HFFc6 (cell line): ENCODE measurements around the gene DCAF7. TPM values are rescaled to one million over a fixed set of nuclear protein-coding genes. Genes with fewer than 3 reads are reported as not detected.

Experiments used
- DNase-seq: peaks from one replicate; pipeline ENCODE4 v3.0.0-alpha.2; 2018
- H3K27ac Mint-ChIP-seq: 2 replicates; pipeline ENCODE4 v1.8.0; 2020; ENCODE audit warnings: mild to moderate bottlenecking, mixed read lengths
- H3K27me3 Mint-ChIP-seq: 2 replicates; pipeline ENCODE4 v1.8.0; 2021; ENCODE audit warnings: mild to moderate bottlenecking, moderate library complexity, mixed read lengths; ENCODE audit not compliant: insufficient read depth
- H3K36me3 Mint-ChIP-seq: 2 replicates; pipeline ENCODE4 v1.8.0; 2021; ENCODE audit warnings: low read depth, mixed read lengths
- H3K4me1 Mint-ChIP-seq: 2 replicates; pipeline ENCODE4 v1.8.0; 2020; ENCODE audit warnings: low read depth, mixed read lengths
- H3K4me3 Mint-ChIP-seq: 2 replicates; pipeline ENCODE4 v1.8.0; 2020; ENCODE audit warnings: mild to moderate bottlenecking, moderate library complexity, mixed read lengths
- H3K9me3 Mint-ChIP-seq: 2 replicates; pipeline ENCODE4 v1.8.0; 2020; ENCODE audit warnings: mild to moderate bottlenecking, mixed read lengths
- total RNA-seq, 6 experiments: library from RNA; stranded (reverse); fragmentation: NEBNext Ultra II Directional; extraction: Animal tissue kit (Norgen Biotek cat#: 25700); gene quantifications; 2 replicates in 1 of 6; 3 replicates in 5 of 6; pipeline ENCODE4 v1.2.3, GENCODE V29; 2021
- TF ChIP-seq, protein P1 (sequence below): fragments of 200-600 bp; sonication (generic); IDR thresholded peaks from 2 replicates; pipeline ENCODE4 v1.5.0; 2021; ENCODE audit warnings: antibody characterized with exemption, mild to moderate bottlenecking

Gene DCAF7
- total RNA-seq, 6 experiments from 2014 or later = 58.6 to 67.0 (median 63.3) TPM

DNA sequence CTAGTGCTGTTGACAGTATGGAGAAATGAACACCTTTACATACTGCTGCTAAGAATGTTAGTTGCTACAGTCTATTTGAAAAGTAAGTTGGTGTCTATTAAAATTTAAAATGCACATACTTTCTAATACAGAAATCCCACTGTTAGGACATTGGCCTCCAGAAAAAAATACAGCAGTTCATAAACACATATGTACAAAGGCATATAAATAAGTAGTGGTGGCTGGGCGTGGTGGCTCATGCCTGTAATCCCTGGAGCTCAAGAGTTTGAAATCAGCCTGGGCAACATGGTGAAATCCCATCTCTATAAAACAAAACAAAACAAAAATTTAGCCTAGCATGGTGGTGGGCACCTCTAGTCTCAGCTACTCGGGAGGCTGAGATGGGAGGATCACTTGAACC lies 13.1 kb downstream of the DCAF7 start:
- H3K27me3 Mint-ChIP-seq = no peaks in the 10 kb centered on the region; the same call in 1 of the 2 replicates
- peaks cover under 1% of the 10 kb centered on the region; the same call in 1 of the 2 replicates for H3K4me1 Mint-ChIP-seq
- H3K4me3 Mint-ChIP-seq = no peak overlapping the region
- no peaks in the 10 kb centered on the region for H3K9me3 Mint-ChIP-seq
- no peak for DNase-seq
- TF ChIP-seq, protein P1, sequence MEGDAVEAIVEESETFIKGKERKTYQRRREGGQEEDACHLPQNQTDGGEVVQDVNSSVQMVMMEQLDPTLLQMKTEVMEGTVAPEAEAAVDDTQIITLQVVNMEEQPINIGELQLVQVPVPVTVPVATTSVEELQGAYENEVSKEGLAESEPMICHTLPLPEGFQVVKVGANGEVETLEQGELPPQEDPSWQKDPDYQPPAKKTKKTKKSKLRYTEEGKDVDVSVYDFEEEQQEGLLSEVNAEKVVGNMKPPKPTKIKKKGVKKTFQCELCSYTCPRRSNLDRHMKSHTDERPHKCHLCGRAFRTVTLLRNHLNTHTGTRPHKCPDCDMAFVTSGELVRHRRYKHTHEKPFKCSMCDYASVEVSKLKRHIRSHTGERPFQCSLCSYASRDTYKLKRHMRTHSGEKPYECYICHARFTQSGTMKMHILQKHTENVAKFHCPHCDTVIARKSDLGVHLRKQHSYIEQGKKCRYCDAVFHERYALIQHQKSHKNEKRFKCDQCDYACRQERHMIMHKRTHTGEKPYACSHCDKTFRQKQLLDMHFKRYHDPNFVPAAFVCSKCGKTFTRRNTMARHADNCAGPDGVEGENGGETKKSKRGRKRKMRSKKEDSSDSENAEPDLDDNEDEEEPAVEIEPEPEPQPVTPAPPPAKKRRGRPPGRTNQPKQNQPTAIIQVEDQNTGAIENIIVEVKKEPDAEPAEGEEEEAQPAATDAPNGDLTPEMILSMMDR = no peak
- H3K36me3 Mint-ChIP-seq = no peaks in the 10 kb centered on the region
- no peak overlapping the region for H3K27ac Mint-ChIP-seq

DNA sequence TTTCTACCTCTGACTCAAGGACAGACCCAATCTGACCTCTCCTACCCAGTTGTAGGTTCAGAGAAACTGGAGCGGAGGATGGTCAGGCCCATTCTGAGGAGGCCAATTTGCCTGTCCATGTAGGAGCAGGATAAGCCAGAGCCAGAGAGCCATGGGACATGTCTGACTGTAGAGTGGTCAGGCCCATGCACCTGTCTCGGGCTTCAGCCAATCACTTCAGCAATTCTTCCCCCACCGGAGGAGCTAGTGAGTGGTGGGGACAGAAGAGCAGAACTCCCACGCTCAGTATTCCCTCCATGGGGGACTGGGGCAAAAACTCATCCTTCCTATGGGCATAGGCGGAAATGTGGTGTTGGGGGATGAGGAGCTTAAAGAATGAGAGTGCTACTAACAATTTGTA lies 14.3 kb downstream of the DCAF7 start:
- H3K36me3 Mint-ChIP-seq = no peaks in the 10 kb centered on the region
- H3K27me3 Mint-ChIP-seq = no peaks in the 10 kb centered on the region; the same call in 1 of the 2 replicates
- TF ChIP-seq, protein P1 = no peak
- H3K4me1 Mint-ChIP-seq = peaks cover 8% of the 10 kb centered on the region; the same call in 1 of the 2 replicates
- H3K27ac Mint-ChIP-seq = no peak overlapping the region
- H3K4me3 Mint-ChIP-seq = no peak overlapping the region
- no peaks in the 10 kb centered on the region for H3K9me3 Mint-ChIP-seq
- no peak for DNase-seq

DNA sequence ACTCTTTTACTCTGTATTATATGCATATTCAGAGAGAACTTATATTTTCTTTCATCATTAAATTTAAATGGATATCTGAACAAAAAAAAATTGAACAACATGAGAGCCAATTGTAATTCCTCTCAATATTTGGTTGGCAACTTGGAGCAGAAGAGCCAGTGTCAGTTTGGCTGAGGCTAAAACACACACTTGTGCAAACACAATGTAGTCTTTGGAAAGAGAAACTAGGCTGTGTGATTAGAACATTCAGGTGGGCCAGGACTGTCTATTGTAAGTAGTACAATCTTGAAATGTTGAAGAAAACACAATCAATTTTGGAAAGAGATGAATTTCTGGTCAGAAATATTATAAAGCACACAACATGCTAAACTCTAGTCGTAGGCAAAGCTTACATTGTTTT lies 17.0 kb downstream of the DCAF7 start:
- Mint-ChIP-seq H3K9me3 (no peaks in the 10 kb centered on the region), H3K4me3 (no peak overlapping the region), H3K4me1 (peaks cover 34% of the 10 kb centered on the region), H3K27ac (no peak overlapping the region), H3K27me3 (no peaks in the 10 kb centered on the region; the same call in 1 of the 2 replicates), H3K36me3 (no peaks in the 10 kb centered on the region)
- TF ChIP-seq, protein P1 = no peak
- DNase-seq = no peak

DNA sequence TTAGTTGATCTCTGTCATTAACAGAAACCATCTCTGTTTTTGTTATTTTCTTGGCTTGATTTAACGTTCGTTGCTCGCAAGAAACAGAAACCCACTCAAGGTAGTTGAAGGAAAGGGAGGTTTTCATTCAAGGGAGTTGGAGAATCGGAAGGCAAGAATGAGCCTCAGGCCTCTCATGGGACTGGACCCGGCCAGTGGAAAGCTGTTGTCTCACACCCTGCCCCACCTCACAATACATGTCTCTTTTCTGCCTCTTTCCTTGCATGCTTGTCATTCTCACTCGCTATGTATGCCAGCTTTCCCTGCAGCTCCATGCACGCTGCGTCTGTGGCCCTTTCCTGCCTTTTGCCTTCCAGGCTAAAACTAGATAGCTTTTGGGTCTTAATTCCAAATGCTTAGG lies 18.3 kb downstream of the DCAF7 start:
- Mint-ChIP-seq H3K27me3 (no peaks in the 10 kb centered on the region; the same call in 1 of the 2 replicates), H3K9me3 (no peaks in the 10 kb centered on the region), H3K4me1 (peaks cover 42% of the 10 kb centered on the region), H3K36me3 (no peaks in the 10 kb centered on the region), H3K27ac (no peak overlapping the region), H3K4me3 (no peak overlapping the region)
- TF ChIP-seq, protein P1 = no peak
- DNase-seq = no peak

DNA sequence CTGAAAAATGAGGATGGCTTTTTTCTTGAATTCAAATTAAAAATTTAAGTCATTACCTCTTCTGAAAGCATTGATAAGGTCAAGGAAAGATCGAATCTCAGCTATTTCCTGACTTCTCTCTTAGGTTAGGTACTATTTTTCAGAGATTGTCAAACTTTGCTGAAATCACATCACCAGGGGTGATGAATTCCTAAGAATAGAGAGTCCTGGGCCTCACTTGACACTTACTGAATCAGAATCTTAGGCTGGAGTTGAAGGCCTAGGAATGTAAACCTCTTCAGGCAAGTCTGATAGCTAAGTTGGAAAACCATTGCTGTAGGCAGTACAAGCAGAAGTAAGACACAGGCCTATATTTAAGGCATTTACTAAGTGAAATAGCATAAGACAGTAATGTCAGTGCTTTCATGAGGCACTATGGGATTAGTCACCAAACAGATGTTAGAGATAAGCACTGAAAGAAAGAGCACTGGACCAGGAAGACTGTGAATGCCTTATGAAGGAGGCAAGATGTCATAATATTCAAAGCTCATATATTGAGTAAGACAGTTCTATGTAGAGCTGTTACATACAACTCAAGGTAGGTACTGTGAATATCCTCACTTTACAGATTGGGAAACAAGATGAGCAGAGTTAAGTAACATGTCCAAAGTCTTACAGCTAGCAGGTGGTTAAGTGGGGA lies 21.5 kb downstream of the DCAF7 start:
- DNase-seq = peak; percentile 82
- Mint-ChIP-seq H3K4me1 (peaks cover 52% of the 10 kb centered on the region), H3K36me3 (peaks cover 6% of the 10 kb centered on the region; the same call in 1 of the 2 replicates), H3K27ac (peak overlapping the region; percentile 68), H3K4me3 (no peak overlapping the region), H3K27me3 (no peaks in the 10 kb centered on the region; the same call in 1 of the 2 replicates), H3K9me3 (no peaks in the 10 kb centered on the region)
- TF ChIP-seq, protein P1 = no peak
